NCI-H1048 (cell line): ENCODE measurements around the gene MDFIC.

Experiments
- DNase-seq: peaks from one replicate; lab custom pipeline; 2025; lab: John Stamatoyannopoulos, UW

The MDFIC gene

GRCh38 chr7:114997487-114998404, 75.9 kb downstream of the MDFIC start:
- DNase-seq: no peak

DNA sequence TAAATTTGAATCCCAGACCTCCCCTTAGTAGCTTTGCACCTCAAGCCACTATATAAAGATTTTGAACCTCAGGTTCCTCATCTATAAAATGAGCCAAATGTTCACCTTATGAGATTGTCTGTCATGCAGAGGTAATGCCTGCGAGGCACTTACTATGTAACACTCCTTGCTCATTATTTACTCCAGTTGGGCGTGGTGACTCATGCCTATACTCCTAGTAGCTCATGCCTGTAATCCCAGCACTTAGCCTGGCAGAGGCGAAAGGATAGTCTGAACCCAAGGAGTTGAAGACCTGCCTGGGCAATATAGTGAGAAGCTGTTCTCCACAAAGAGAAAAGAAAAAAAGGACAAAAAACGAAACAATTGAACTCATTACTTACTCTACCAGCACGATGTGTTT, 82.2 kb downstream of the MDFIC start:
- DNase-seq: no peak

GRCh38 chr7:115005251-115005650, 83.4 kb downstream of the MDFIC start:
- no peak for DNase-seq

DNA sequence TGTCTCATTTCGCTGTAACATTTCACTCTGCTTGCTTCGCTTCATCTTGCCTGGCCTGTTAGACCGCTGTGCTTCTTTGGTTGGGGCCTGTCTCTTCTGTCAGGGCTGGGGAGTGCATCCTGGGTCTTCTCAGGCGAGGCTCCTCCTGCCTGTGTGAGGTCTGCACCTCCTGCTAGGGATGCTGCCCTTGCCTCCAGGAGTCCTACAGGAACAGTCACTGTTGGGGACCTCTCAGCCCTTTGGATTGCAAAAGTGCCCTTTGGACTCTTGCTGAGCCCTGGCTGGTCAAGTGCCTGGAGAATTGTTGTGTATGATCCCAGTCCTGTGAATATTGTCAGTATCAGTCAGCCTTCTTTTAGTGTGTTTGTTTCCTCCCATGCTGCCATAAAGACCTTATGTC, 84.1 kb downstream of the MDFIC start:
- no peak for DNase-seq

DNA sequence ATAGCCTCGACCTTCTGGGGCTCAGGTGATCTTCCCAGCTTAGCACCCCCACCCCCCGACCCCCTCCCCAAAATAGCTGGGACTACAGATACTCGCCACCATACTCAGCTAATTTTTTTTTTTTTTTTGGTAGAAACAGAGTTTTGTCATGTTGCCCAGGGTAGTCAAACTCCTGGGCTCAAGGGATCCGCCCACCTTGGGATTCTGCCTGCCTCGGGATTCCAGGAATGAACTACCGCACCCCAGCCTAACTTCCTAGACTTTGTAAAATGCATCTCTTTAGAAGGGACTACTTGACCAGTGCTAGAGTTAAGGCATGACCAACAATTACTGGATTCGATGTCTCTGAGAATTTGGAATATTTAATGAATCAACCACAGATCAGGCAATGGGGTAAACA, 85.9 kb downstream of the MDFIC start:
- no peak for DNase-seq

GRCh38 chr7:115008465-115009114, 86.7 kb downstream of the MDFIC start:
- no peak for DNase-seq

DNA sequence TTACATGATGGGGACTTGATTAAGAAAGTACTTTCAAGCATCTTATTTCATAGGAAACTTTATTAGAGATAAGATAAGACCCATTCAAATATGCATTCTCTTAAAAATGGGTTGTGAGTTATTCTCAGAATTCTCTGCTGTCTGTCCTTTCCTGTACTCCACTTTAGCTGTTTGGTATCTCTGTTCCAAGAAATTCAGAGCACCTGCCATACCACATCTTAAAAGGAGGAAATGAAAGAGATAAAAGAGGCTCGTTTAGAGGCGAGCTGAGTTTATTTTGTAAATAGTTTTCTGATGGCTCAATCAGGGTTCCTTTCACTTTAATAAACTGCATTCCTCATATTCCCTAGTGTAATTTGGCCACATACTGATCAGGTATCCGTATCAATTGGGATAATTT, 87.2 kb downstream of the MDFIC start:
- no peak for DNase-seq

- no peak for DNase-seq
Observed at GRCh38 chr7:115009736-115010440, 88.0 kb downstream of the MDFIC start.

- DNase-seq: no peak
Observed at GRCh38 chr7:115010441-115010820, 88.5 kb downstream of the MDFIC start.

- DNase-seq: no peak
Observed at GRCh38 chr7:115013886-115014285, 92.0 kb downstream of the MDFIC start.

- DNase-seq: no peak
Observed at GRCh38 chr7:115014794-115015193, 92.9 kb downstream of the MDFIC start.

DNA sequence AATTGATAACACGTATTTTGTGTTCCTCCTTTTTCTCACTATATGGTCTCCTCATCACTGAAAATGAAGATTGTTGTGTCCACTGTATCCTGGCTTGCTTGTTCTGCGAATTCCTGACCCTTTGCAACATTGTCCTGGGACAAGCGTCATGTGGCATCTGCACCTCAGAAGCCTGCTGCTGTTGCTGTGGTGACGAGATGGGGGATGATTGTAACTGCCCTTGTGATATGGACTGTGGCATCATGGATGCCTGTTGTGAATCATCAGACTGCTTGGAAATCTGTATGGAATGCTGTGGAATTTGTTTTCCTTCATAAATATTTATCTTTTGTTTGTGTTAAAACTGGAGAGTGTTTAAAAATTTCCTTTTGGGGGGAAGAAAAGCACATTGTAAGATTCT, 93.7 kb downstream of the MDFIC start:
- DNase-seq: no peak

DNA sequence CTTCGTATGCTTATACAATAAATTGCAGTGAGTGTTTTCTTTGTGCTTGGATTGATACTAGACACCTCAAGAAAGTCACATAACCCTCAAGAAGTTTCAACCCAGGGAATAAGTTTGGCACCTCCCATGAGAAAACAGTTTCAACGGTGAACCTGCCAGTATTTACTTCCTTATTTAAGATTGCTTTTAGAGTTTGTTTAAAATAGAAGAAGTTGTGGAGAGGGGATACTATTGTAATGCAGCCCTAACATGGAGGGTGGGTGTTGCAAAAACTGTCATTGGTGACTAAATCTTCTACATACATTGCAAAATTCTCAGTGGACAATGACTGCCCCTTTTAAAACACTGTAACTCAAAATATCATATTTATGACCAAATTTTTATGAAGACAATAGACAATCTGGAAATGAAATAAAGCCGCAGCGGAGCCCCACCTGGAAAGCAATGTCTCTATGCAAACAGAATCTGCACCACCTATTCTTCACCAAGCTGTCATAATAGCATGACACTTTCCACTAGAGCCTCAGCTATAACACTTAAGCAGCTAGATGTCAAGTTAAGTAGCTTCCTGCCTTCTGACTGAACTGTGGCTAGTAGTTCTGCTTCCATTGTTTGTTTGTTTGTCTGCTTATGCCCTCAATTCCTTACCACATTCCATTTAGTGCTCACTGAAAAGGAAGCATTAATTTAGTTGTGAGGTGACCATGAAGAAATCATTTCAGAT, 98.2 kb downstream of the MDFIC start:
- no peak for DNase-seq

DNA sequence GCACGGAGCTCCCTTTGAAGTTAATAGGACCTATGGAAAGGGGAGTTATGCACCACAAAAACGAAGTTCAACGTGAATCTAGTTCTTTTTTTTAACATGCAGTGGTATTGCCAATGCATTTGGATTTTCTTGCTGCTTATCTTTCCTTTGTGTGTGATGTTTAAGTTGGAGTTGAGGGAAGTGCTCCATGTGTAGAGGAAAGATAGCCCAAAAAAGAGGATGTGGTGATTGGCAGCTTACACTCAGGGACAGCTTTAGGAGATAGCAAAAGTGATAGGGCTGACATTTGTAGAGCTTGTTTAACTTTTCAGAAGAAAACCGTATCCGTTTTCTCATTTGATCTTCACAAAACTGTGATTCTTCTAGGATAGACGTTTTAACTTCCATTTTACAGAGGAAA, 101.3 kb downstream of the MDFIC start:
- DNase-seq: no peak

GRCh38 chr7:115024276-115024675, 102.4 kb downstream of the MDFIC start:
- DNase-seq: no peak

DNA sequence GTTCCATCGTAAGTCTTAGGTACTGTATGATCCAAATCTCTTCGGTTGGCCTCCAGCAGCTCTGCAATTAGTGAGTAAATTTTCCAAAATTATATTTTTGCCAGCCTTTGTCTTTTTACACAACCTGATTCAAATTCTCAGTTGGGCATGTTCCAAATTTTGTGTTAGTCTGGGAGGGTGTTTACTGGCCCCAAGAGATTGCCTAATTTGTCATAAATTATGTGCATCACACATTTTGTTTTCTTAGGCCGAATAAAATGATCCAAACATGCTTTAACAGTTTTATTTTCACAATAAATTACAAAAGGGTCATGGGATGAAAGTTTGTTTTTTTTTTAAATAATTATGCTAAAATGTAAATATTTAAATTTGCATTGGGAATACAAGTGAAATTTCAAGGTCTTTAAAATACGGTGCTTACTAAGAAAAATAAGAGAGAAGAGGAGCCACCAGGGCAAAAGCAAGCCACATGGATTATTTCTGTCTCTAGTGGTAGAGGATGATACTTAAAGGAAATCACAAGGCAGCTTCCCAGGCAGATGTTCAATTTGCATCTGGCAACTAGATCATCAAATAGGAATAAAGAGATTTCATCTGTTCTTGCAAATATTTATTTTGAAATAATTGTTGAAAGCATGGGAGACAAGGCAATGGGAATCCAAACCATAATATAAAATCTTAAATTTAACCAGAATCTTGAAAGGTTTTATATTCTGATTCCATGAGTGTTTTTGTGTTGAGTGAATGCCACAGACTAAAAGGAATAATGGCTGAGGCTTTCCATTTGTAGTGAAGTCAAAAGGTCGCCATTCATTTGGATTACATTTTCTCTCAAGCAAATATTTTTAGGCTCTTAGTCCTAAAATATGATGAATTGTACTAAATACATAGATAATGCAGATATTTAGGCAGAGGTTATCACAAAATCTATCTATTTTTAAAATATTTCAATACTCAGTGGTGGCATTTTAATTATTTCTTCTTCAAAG, 111.1 kb downstream of the MDFIC start:
- no peak for DNase-seq

- DNase-seq: no peak
Observed at GRCh38 chr7:115033917-115034459, 112.1 kb downstream of the MDFIC start.

DNA sequence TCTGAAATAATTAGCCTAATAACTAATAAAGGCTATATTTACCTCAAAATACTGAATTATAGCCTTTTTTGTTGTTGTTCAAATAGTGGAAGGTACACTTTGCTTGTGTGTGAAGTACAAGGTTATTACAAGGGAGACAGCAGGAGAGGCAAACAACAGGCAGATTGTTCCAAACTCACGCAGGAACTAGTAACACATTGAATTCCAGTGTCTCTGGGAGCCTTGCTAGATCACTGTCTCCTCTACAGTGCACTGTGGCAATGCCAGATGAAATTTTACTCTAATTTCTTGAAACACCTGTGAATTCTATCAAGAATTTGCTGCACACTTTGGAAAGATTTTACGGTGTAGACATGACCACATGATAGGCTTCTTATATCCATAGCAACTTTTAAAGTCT, 112.6 kb downstream of the MDFIC start:
- no peak for DNase-seq

DNA sequence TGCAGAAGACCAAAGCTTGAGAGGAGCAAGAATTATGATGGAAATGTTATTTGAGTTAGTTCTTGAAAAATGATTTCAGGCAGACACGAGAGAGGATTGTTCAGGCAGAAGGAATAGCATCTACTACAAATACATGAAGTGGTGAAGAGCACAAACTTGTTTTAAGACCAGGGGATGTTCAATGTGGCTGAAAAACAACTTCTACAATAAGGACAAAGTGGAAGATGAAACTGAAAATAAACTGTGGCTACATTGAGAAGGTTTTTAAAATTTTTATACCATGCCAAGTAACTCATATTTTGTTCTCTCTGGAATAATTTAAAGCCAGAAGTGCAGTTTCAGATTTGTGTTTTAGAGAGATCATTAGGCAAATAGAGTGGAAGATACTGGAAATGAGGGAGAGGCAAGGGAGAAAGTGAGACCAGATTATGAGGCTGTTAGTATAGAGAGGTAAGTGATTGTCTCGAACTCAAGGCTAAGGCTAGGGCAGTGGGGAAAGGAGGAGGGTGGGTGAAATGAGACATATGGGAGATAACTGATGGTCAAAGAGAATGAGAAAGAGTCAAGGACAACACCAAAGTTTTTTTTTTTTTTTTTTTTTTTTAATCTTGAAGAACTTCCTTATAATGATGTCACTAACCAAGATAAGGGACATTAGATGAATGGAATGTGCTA, 115.4 kb downstream of the MDFIC start:
- no peak for DNase-seq

- DNase-seq: no peak
Observed at GRCh38 chr7:115038158-115038557, 116.3 kb downstream of the MDFIC start.
